ENCODE results near the gene CD28. TPM values are rescaled to one million over a fixed set of nuclear protein-coding genes. Genes with fewer than 3 reads are reported as not detected.

CD28 gene
- 1 to 10 TPM in 1 of 4 donors, under 1 TPM in 3; 0.20 to 1.3 (median 0.51) TPM for total RNA-seq

- H3K36me3 ChIP-seq: no peaks in the 10 kb centered on the region
- TF ChIP-seq CTCF (IDR thresholded peaks at IDR 0.05) (no peak), POLR2A (IDR thresholded peaks at IDR 0.05) (no peak)
- WGBS, 2 donors: 77 to 83% methylated on average over 9 of the region's 9 CpGs
- no peaks in the 10 kb centered on the region for H3K27me3 ChIP-seq
- peak; percentile 20 to 24 for DNase-seq
- H3K27ac ChIP-seq: no peak within 1 kb of the TSS
- intact Hi-C loops (cut with DNase I): no loop called here
- no peaks in the 10 kb centered on the region for H3K9me3 ChIP-seq
- H3K4me3 ChIP-seq (replicated peaks in 1 of 3): no peak within 1 kb of the TSS
- H3K4me1 ChIP-seq: no peaks in the 10 kb centered on the region
Measured at GRCh38 chr2:203706403-203706802, at the start of gene CD28. TSS of gene CD28 (plus strand) at chr2:203706639. CDS start at chr2:203706697, 58 bp downstream.

DNA sequence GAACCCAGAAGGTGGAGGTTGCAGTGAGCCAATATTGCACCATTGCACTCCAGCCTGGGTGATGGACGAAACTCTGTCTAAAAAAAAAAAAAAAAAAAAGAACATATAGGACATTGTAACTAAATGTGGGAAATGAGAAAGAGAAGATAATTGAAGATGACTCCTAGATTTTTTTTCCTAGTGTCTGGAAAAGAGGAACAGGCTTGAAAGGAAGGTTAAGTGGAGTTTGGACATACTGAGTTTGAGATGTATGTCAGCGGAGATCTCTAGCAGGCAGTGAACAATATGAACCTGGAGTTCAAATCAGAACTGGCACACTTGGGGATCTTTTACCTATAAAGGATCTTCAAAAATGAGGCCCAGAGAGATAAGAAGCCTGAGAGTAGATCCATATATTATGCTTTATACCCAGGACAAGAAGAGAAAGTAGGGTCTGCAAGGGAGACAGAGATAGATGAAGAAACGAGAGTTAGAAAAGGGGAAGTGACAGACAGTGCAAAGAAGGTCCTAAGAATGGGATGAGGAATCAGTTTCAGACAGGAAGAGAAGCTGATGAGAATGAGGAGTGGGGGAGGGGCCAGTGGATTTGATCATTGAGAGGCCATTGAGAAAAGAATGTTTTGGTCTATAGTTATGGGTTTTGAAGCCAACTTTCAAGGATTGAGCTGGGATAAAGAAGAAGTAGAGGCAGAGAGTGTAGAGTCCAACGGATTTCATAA lies 46.9 kb upstream of the CD28 start:
- WGBS, 2 donors: 85 to 92% methylated on average over 4 of the region's 4 CpGs

DNA sequence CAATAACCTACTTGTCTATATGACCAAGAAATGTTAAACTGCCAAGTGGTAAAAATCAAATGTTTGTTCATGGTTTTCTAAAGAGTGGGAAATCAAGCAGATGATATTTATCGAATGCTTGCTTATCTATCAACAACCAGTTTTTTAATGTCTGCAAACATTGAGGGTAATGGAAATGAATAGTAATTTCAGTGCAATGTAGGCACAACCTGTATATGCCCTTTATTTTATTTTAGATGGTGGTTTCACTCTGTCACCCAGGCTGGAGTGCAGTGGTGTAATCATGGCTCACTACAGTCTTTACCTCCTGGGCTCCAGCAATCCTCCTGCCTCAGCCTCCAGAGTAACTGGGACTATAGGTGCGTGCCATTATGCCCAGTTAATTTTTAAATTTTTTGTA lies 46.0 kb upstream of the CD28 start:
- no peak for DNase-seq
- Histone ChIP-seq H3K4me3 (replicated peaks in 1 of 3) (no peak overlapping the region), H3K36me3 (no peaks in the 10 kb centered on the region), H3K9me3 (no peaks in the 10 kb centered on the region), H3K27ac (no peak overlapping the region), H3K4me1 (peaks cover 14% of the 10 kb centered on the region in 2 donors), H3K27me3 (no peaks in the 10 kb centered on the region)
- TF ChIP-seq CTCF (IDR thresholded peaks at IDR 0.05) (no peak), POLR2A (IDR thresholded peaks at IDR 0.05) (no peak)
- 98 to 99% methylated on average over 2 of the region's 2 CpGs for WGBS, 2 donors
- intact Hi-C loops (cut with DNase I): no loop called here

More for the DNA sequence above, 46.9 kb upstream of the CD28 start:
- peaks cover 10% of the 10 kb centered on the region in 2 donors for H3K4me1 ChIP-seq
- intact Hi-C loops (cut with DNase I): loop anchor here (10.0 kb wide), 2 partner anchors 175 to 425 kb away; partner anchors contain the start of gene CYP20A1
- no peak overlapping the region for H3K27ac ChIP-seq
- H3K27me3 ChIP-seq: no peaks in the 10 kb centered on the region
- no peak for TF ChIP-seq POLR2A (IDR thresholded peaks at IDR 0.05)
- TF ChIP-seq CTCF (IDR thresholded peaks at IDR 0.05): no peak
- DNase-seq: no peak
- no peak overlapping the region for H3K4me3 ChIP-seq (replicated peaks in 1 of 3)
- no peaks in the 10 kb centered on the region for H3K9me3 ChIP-seq
- H3K36me3 ChIP-seq: no peaks in the 10 kb centered on the region

DNA sequence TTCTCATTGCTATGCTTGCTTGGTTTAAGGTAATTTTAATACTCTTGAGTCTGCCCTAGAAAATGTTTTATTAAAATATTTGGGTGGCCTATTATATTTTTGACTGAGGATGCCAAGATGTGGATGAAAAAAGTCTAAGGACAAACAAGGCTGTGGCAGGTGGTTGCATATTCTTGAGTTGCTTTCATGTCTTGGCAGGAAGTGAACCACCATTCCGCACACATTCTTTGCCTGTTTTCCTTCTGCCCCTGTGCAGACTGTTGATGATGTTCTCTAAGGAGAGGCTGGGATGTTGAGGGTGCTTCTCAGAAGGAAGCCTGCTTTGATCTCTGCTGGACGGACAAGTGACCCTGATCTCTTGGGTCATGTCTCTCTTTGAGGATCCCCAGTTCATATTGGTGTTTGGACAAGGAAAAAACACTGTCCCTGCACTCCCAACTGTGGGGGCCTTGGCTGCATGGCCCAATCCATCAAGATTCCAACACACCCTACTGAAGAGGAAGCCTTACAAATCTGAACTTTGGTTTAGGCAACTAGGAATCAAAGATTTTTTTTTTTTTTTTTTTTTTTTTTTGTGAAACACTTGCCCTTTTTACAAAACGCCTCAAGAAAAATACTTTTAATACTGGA lies 45.0 kb upstream of the CD28 start:
- Histone ChIP-seq H3K27me3 (no peaks in the 10 kb centered on the region), H3K27ac (no peak overlapping the region), H3K36me3 (no peaks in the 10 kb centered on the region), H3K4me3 (replicated peaks in 1 of 3) (no peak overlapping the region), H3K4me1 (peaks cover 14% of the 10 kb centered on the region in 2 donors), H3K9me3 (no peaks in the 10 kb centered on the region)
- no peak for DNase-seq
- WGBS, 2 donors: 91 to 94% methylated on average over 3 of the region's 3 CpGs
- intact Hi-C loops (cut with DNase I): no loop called here
- TF ChIP-seq POLR2A (IDR thresholded peaks at IDR 0.05): no peak
- TF ChIP-seq CTCF (IDR thresholded peaks at IDR 0.05): no peak

DNA sequence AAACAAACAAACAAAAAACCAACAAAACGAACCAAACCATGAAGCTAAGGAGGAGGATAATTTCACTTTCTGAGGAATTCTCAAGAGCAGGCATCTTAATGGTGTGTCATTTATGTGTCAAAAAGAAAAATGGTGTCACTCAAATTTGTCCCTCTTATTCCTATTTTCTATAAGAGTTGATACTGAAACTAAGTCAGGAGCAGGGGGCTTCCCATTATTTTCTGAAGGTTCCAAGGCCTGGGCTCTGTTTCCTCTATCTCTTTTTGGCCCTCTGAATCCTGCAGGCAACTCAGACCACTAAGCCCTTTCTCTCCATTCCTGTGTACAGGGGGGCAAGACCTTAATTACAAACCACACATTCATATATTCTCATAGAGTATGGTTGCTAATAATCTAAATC lies 44.0 kb upstream of the CD28 start:
- no peaks in the 10 kb centered on the region for H3K9me3 ChIP-seq
- no peak overlapping the region for H3K27ac ChIP-seq
- no peaks in the 10 kb centered on the region for H3K36me3 ChIP-seq
- TF ChIP-seq CTCF (IDR thresholded peaks at IDR 0.05): no peak
- no peak for TF ChIP-seq POLR2A (IDR thresholded peaks at IDR 0.05)
- WGBS, 2 donors: 0% methylated on average over 1 of the region's 1 CpG
- no peak for DNase-seq
- no peaks in the 10 kb centered on the region for H3K27me3 ChIP-seq
- H3K4me1 ChIP-seq: peaks cover 14% of the 10 kb centered on the region in 2 donors
- intact Hi-C loops (cut with DNase I): no loop called here
- H3K4me3 ChIP-seq (replicated peaks in 1 of 3): no peak overlapping the region
